Ovary (tissue), 9 donors: ENCODE measurements around the gene CNTN5. TPM values are rescaled to one million over a fixed set of nuclear protein-coding genes. Genes with fewer than 3 reads are reported as not detected.

Source experiments
- DNase-seq, 5 donors: peaks; one replicate each; pipeline ENCODE4 v3.0.0-alpha.2; 2019 to 2020
- H3K27ac ChIP-seq, 2 donors: fragments of 200-600 bp; one replicate each; pipeline versions ENCODE4 v1.5.1 to v1.8.0; 2019 to 2022
- H3K27me3 ChIP-seq: fragments of 200-600 bp; one replicate; pipeline ENCODE4 v1.8.0; 2022
- H3K36me3 ChIP-seq: fragments of 200-600 bp; sonication (generic); one replicate; pipeline ENCODE4 v1.5.1; 2019
- H3K4me1 ChIP-seq: one replicate; pipeline ENCODE4 v1.8.1; 2013; ENCODE audit warnings: mild to moderate bottlenecking, moderate library complexity; ENCODE audit not compliant: insufficient read depth
- H3K4me3 ChIP-seq: fragments of 200-600 bp; sonication (generic); one replicate; pipeline ENCODE4 v1.5.1; 2017
- H3K9me3 ChIP-seq, 2 donors: fragments of 200-600 bp in 1 of 2; sonication (generic) in 1 of 2; one replicate each; pipeline versions ENCODE4 v1.5.1 to v1.8.1; 2013 to 2019; ENCODE audit warnings: mild to moderate bottlenecking in 1 of 2, moderate library complexity in 1 of 2
- CTCF ChIP-seq, 3 donors: fragments of 450-650 bp in 2 of 3; fragments of 200-600 bp in 1 of 3; IDR thresholded peaks; one replicate each; pipeline versions ENCODE4 v1.5.1 to v1.8.0; 2016 to 2022; ENCODE audit warnings: antibody characterized with exemption in 3 of 3, mild to moderate bottlenecking in 1 of 3
- EP300 ChIP-seq: sonication (generic); formaldehyde crosslinking; IDR thresholded peaks from one replicate; pipeline ENCODE4 v1.6.1; 2017; ENCODE audit warnings: antibody characterized with exemption
- POLR2A ChIP-seq: fragments of 450-650 bp; IDR thresholded peaks from one replicate; pipeline ENCODE4 v1.6.1; 2017; ENCODE audit warnings: antibody characterized with exemption, mild to moderate bottlenecking, moderate library complexity
- WGBS, 3 donors: extraction: QIAGEN DNeasy Blood & Tissue Kit in 1 of 3; methylation state at CpG; one replicate each; pipeline versions ENCODE4 v1.1.5 to v1.1.7; 2013 to 2017; 5-methylcytosine and 5-hydroxymethylcytosine counted together
- intact Hi-C, 4 donors: fragments of 100-400 bp; cut with DNase I; formaldehyde crosslinking; loops; one replicate each; pipeline versions ENCODE4 v1.11.0 to v1.15.1; 2022 to 2023
- polyA plus RNA-seq, 2 donors: library from polyadenylated mRNA; stranded (reverse); fragments of 200-250 nt in 1 of 2; fragments of 350-450 nt in 1 of 2; fragmentation: Illumina TruSeq in 1 of 2; extraction: RNeasy Lipid Tissue Mini Kit (QIAGEN cat#74804) in 1 of 2; gene quantifications; one replicate each; pipeline ENCODE4 v1.2.3, GENCODE V29; 2013 to 2014
- total RNA-seq, 7 donors: library from RNA; depleted of rRNA in 2 of 7; stranded (reverse); fragments of >200 nt in 2 of 7; fragmentation: NEBNext Ultra II Directional in 3 of 7; extraction: Animal tissue kit (Norgen Biotek cat#: 25700) in 3 of 7; gene quantifications; one replicate each; pipeline versions ENCODE4 v1.1.0 to v1.2.4, GENCODE V29; 2016 to 2023
- donor health status: DM: no; HTN: no; CAD: no; lungs with moderate emphysema.
- donor health status: DM: no; HTN: no; CAD: no.
- donor health status: Bipolar disorder and iron deficiency.
- donor health status: DM: yes; HTN: yes; CAD: no.
- donor health status: DM: no; HTN: no; CAD: no.
- donor health status: DM: yes; HTN: yes; CAD: no.

Gene CNTN5
- total and polyA plus RNA-seq, 9 donors: 0.02 to 1.1 (median 0.15) TPM; not detected in 5

GRCh38 chr11:99548264-99548663 lies 527.5 kb downstream of the CNTN5 start:
- DNase-seq: no peak
- Histone ChIP-seq H3K4me1 (no peaks in the 10 kb centered on the region), H3K36me3 (no peaks in the 10 kb centered on the region), H3K27ac (no peak overlapping the region), H3K27me3 (no peaks in the 10 kb centered on the region), H3K4me3 (no peak overlapping the region), H3K9me3 (no peaks in the 10 kb centered on the region)
- 65 to 71% (median 69%) methylated on average over 3 of the region's 3 CpGs for WGBS, 3 donors
- TF ChIP-seq CTCF (IDR thresholded peaks at IDR 0.05) (no peak), POLR2A (no peak), EP300 (no peak)
- intact Hi-C loops: no loop called here

GRCh38 chr11:99554232-99554903 lies 533.6 kb downstream of the CNTN5 start:
- H3K27me3 ChIP-seq: no peaks in the 10 kb centered on the region
- H3K36me3 ChIP-seq: no peaks in the 10 kb centered on the region
- TF ChIP-seq EP300 (no peak), POLR2A (no peak), CTCF (IDR thresholded peaks at IDR 0.05) (no peak)
- intact Hi-C loops: no loop called here
- H3K4me3 ChIP-seq: no peak overlapping the region
- 75 to 86% (median 85%) methylated on average over 1 of the region's 1 CpG for WGBS, 3 donors
- H3K9me3 ChIP-seq: no peaks in the 10 kb centered on the region
- H3K4me1 ChIP-seq: no peaks in the 10 kb centered on the region
- H3K27ac ChIP-seq: no peak overlapping the region
- no peak for DNase-seq

- no peak for TF ChIP-seq EP300
- no peak for TF ChIP-seq CTCF (IDR thresholded peaks at IDR 0.05)
- Histone ChIP-seq H3K27me3 (no peaks in the 10 kb centered on the region), H3K9me3 (no peaks in the 10 kb centered on the region), H3K4me1 (no peaks in the 10 kb centered on the region), H3K36me3 (no peaks in the 10 kb centered on the region), H3K27ac (no peak overlapping the region), H3K4me3 (no peak overlapping the region)
- intact Hi-C loops: no loop called here
- DNase-seq: no peak
- 35 to 58% (median 47%) methylated on average over 2 of the region's 2 CpGs for WGBS, 3 donors
Measured at GRCh38 chr11:99555486-99555885, 534.7 kb downstream of the CNTN5 start.

DNA sequence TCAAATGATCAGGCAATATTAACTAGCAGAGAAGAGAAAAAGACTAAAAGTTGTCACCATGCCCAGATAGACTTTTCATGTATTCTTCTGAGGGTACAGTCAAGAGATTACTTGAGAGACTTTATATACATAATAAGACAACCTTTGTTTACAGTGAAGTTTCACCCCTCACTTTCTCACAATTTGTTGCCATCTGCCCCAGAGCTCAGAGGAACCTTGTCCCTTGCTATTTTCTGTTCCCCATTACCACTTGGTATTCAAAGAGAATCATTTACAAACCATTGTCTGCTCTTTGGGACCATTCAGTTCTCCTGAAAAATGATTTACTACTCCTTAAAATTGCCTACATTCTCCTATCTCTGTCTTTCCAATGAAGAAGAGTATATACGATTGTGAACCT lies 544.6 kb downstream of the CNTN5 start:
- H3K9me3 ChIP-seq: no peaks in the 10 kb centered on the region
- 80 to 89% (median 84%) methylated on average over 1 of the region's 1 CpG for WGBS, 3 donors
- H3K36me3 ChIP-seq: no peaks in the 10 kb centered on the region
- no peak for DNase-seq
- no peak overlapping the region for H3K4me3 ChIP-seq
- no peak for TF ChIP-seq POLR2A
- no peak for TF ChIP-seq CTCF (IDR thresholded peaks at IDR 0.05)
- TF ChIP-seq EP300: no peak
- H3K27ac ChIP-seq: no peak overlapping the region
- H3K27me3 ChIP-seq: no peaks in the 10 kb centered on the region
- no peaks in the 10 kb centered on the region for H3K4me1 ChIP-seq
- intact Hi-C loops: no loop called here
